Cardiac fibroblast (primary cell): ENCODE data around the gene ZBTB46.
A peak's percentile ranks its signal among the peaks of the same experiment; 100 is the strongest.

Experiments
- DNase-seq, 2 donors: peaks; one replicate each; pipeline versions ENCODE4 v3.0.0 to v3.0.0-alpha.2; 2010; ENCODE audit warnings: low read depth in 2 of 2
- H3K4me3 ChIP-seq, 2 donors: replicated peaks in 1 of 2; 1 replicate in 1 of 2; 2 replicates in 1 of 2; pipeline ENCODE4 v1.5.1; 2011; ENCODE audit warnings: low read depth in 2 of 2, low read length in 2 of 2, mild to moderate bottlenecking in 2 of 2, moderate library complexity in 1 of 2
- TF ChIP-seq, protein P1 (sequence below): IDR thresholded peaks from one replicate; pipeline ENCODE4 v1.5.1; 2011; ENCODE audit warnings: low read depth, mild to moderate bottlenecking, low read length, inconsistent platforms

Gene ZBTB46

DNA sequence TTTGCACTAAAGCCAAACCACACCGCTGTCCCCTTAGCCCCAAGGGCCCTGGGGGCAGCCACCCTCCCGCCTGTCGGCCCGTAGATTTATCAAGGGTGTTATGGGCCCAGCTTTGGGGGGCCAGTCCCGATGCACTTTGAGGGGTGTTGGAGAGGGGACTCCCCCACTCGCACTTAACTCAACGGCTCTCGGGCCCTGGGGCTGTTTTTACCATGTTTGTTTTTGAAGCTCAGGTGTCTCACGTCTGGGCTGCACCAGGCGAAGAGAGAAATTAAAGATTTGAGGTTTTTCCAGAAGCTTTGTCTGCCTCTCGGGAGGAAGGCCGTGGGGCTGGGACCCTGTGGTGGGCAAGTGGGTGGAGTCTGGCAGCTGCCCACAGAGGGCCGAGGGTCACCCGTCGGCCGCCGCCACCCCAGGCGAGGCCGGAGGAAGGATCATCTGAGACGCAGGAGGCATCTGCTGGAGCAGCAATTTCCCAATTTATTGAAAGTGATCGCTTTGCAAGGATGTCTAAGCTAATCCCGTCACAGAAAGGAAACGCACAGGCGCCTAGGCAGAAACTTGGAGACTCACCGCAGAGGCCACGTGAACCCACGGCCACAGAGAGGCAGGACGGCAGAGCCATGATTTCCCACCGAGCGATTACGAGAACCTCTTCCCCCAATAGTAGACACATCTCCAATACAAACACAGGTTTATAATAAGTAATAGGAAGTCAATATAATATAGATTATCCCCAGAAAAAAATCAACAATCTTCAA, 87.7 kb downstream of the ZBTB46 start:
- TF ChIP-seq, protein P1, sequence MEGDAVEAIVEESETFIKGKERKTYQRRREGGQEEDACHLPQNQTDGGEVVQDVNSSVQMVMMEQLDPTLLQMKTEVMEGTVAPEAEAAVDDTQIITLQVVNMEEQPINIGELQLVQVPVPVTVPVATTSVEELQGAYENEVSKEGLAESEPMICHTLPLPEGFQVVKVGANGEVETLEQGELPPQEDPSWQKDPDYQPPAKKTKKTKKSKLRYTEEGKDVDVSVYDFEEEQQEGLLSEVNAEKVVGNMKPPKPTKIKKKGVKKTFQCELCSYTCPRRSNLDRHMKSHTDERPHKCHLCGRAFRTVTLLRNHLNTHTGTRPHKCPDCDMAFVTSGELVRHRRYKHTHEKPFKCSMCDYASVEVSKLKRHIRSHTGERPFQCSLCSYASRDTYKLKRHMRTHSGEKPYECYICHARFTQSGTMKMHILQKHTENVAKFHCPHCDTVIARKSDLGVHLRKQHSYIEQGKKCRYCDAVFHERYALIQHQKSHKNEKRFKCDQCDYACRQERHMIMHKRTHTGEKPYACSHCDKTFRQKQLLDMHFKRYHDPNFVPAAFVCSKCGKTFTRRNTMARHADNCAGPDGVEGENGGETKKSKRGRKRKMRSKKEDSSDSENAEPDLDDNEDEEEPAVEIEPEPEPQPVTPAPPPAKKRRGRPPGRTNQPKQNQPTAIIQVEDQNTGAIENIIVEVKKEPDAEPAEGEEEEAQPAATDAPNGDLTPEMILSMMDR, result no peak
- no peak for DNase-seq
- no peak overlapping the region for H3K4me3 ChIP-seq

DNA sequence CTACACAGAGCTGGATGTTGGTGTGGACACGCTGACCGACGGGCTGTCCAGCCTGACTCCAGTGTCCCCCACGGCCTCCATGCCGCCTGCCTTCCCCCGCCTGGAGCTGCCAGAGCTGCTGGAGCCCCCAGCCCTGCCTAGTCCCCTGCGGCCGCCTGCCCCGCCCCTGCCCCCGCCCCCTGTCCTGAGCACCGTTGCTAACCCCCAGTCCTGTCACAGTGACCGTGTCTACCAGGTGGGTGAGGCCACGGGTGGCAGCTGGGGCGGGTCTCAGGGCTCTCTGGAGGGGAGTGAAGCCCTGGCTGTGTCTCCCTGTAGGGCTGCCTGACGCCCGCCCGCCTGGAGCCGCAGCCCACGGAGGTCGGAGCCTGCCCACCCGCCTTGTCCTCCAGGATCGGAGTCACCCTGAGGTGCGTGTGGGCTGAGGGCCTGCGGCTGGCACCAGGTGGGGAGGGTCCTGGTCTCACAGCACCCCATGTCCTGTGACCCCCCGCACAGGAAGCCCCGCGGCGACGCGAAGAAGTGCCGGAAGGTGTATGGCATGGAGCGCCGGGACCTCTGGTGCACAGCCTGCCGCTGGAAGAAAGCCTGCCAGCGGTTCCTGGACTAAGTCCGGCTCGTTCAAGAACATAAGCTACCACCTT, 88.6 kb downstream of the ZBTB46 start:
- H3K4me3 ChIP-seq, result no peak overlapping the region
- DNase-seq, result no peak
- TF ChIP-seq, protein P1, result no peak

DNA sequence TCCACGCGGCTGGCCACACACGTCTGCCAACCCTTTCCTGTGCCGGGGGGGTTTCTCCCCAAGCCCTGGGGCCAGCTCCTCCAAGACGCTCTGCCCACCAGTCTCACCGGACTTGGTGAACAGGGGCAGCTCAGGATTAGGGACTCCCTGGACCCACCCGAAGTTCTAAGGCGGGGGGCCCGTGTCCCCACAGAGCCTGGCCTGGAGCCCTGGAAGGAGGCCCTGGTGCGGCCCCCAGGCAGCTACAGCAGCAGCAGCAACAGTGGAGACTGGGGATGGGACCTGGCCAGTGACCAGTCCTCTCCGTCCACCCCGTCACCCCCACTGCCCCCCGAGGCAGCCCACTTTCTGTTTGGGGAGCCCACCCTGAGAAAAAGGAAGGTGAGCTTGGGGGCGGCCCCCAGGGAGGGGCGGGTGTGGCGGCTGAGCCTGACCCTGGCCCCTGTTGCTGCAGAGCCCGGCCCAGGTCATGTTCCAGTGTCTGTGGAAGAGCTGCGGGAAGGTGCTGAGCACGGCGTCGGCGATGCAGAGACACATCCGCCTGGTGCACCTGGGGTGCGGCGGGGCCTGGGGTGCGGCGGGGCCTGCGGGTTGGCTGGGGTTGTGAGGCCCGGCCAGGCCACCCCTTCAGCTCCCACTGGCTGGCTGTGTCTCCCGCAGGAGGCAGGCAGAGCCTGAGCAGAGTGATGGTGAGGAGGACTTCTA, 89.2 kb downstream of the ZBTB46 start:
- no peak for DNase-seq
- H3K4me3 ChIP-seq, result peak overlapping the region; percentile 56 to 70
- TF ChIP-seq, protein P1, result no peak

DNA sequence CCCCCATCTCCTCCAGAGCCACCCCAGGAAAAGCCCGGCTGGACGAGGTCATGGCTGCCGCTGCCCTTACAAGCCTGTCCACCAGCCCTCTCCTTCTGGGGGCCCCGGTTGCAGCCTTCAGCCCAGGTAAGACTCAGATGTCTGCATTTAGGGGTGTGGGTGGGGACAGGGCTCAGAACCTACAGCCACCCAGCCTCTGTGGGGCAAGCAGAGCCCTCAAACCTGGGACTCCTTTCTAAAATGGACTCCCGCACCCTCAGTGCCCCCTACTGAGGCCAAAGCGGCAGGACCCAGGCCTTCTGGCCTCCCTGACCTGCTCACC, 89.7 kb downstream of the ZBTB46 start:
- no peak for DNase-seq
- H3K4me3 ChIP-seq, result peak overlapping the region; percentile 56 to 70
- TF ChIP-seq, protein P1, result no peak

DNA sequence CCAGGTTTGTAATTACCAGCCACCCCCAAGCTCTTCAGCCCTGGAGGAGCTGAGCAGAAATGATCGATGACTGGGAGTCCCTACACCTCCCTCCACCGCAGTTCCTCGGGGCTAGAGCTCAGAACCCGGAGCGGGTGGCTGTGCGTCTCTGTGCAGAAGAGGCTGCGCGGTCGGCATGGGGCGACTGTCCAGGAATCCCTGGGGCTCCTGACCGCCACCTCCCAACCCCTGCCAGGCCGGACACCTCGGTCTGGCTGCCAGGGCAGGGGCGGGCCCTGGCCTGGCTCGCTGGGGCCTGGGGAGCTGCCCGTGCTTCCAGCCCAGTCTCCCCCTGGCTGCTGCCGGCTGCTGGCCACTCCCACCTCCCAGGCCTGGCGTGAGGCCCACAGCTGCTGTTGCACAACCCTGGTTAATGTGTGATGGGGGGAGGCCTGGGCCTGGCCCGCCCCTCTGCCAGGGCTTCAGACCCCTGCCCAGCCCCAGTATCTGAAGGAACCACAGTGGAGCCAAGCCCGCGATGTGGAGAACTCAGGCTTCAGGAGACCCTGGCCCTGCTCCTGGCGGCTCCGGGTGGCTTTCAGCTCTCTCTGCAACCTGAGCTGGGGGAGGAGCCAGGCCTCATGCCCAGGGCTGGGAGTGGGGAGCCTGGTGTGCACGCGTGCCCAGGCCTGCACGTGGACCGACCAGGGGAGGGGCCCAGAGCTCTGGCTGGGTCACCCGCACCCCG, 90.3 kb downstream of the ZBTB46 start:
- TF ChIP-seq, protein P1, result no peak
- H3K4me3 ChIP-seq, result peak overlapping the region; percentile 56 to 70
- peak; percentile 89 to 95 for DNase-seq

DNA sequence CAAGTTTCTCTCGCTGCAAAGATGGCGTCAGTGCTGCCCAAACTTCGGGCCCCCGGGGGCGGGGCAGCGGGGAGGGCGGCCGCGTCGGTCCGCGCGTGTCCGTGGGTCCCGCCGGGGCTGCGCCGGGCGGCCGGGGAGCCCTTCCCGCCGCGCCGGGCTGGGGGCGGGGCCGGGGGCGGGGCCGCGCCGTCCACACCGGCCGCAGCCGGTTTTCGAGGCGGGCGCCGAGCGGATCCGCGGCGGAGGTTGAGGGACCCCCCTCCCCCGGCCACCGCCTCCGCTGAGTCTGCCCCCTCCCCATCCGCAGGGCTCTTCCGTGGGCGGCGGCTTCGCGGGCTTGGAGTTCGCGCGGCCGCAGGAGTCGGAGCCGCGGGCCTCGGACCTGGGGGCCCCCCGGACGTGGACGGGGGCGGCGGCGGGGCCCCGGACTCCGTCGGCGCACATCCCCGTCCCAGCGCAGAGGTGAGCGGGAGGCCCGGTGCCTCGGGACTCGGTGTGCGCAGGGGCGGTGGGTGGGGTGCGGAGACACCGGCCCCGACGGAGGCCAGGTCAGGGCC, 90.9 kb downstream of the ZBTB46 start:
- TF ChIP-seq, protein P1, result no peak
- DNase-seq, result peak; percentile 14 to 46
- H3K4me3 ChIP-seq, result peak overlapping the region; percentile 56 to 70
